Measurements from ENCODE around the gene FBXL5.

GRCh38 chr4:15638418-15638817, 16.7 kb downstream of the FBXL5 start:
- TF ChIP-seq CTCF (IDR thresholded peaks at IDR 0.05), result no peak
- no peak for TF ChIP-seq POLR2A (IDR thresholded peaks at IDR 0.05)
- no peak for TF ChIP-seq EP300 (IDR thresholded peaks at IDR 0.05)
- no peak for TF ChIP-seq POLR2AphosphoS5 (IDR thresholded peaks at IDR 0.05)
